WI38 (cell line): ENCODE results near the gene IGFBP2.
A peak's percentile ranks its signal among the peaks of the same experiment; 100 is the strongest.
"Not testable (repeated sequence)": the region's sequence is repeated elsewhere in the genome, so short reads cannot be mapped to it uniquely, and the experiment has no call there.

Experiments used
- H3K4me3 ChIP-seq: 2 replicates; pipeline ENCODE4 v1.5.1; 2011; ENCODE audit warnings: low read depth, mild to moderate bottlenecking, control low read depth, low read length
- CTCF ChIP-seq: IDR thresholded peaks from 2 replicates; pipeline ENCODE4 v1.5.1; 2012; ENCODE audit warnings: low read depth, mild to moderate bottlenecking, control low read depth, low read length

The IGFBP2 gene

GRCh38 chr2:216591480-216591879 lies 41.7 kb upstream of the IGFBP2 start:
- TF ChIP-seq CTCF, result no peak
- H3K4me3 ChIP-seq, result no peak overlapping the region

- H3K4me3 ChIP-seq, result no peak overlapping the region
- no peak for TF ChIP-seq CTCF
Measured at GRCh38 chr2:216594081-216594480, 39.1 kb upstream of the IGFBP2 start.

DNA sequence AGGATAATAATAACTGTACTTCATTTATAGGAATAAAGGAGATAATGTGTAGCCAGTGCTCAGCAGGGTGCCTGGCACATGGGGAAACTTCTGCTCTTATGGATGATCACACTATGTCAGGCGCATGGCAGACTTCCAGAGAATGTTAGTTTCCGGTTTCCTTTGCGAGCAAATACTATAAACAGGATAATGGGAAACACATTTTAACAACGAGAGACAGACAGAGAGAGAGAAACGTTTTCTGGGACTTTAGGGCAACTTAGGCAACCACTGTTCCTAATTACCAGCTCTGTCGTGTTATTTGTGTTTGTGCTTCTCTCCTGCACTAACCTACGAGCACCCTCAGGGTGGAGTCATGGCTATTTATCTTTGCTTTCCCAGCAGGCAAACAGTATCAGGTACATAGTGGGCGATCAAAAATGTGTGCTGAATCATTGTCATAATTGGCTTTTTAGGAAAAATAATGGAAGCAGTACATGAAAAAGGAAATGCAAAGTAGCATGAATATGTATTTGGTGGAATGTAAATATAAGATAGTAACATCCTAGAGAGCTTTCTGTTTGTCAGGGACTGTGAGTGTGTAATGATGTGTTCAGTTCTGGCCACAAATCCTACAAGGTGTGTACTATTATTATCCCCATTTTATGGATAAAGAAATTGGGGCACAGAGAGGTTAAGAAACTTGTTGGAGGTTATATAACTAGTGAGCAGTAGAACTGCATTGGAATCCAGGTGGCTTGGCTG lies 36.8 kb upstream of the IGFBP2 start:
- H3K4me3 ChIP-seq, result peak overlapping the region; percentile 18; the same call in 1 of the 2 replicates
- no peak for TF ChIP-seq CTCF

DNA sequence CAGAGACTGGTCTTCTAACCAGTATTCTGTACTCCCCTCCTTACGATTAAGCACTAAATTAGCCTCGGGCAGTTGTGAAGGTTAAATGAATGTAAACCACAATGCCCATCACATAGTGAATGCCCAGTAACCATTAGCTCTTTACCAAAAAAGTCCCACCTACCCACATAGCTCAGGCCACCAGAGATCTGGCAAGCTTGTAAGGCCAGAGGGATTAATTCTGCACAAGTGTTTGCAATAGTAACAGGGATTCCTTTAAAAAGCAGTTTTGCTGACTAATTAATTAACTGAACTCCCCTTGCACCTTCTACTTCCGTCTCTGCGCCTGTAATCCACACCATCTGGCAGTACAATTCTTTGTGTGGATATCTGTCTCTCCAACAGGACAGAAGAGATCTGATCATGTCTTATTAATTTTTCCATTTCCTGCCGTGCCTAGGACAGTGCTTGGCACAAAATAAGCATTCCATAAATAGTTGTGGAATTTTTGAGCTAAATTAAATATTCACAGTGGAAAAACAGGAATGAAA lies 36.2 kb upstream of the IGFBP2 start:
- no peak overlapping the region for H3K4me3 ChIP-seq
- no peak for TF ChIP-seq CTCF

DNA sequence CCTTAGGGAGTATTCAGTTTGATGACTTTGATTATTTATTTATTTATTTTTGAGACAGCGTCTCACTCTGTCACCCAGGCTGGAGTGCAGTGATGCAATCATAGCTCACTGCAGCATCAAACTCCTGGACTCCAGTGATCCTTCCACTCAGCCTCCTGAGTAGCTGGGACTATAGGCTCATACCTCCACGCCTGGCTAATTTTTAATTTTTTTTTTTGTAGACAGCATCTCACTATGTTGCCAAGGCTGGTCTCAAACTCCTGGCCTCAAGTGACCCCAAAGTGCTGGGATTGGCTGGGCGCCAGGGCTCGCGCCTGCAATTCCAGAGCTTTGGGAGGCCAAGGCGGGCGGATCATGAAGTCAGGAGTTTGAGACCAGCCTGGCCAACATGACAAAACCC lies 35.4 kb upstream of the IGFBP2 start:
- not testable (repeated sequence) for H3K4me3 ChIP-seq

- no peak overlapping the region for H3K4me3 ChIP-seq
- no peak for TF ChIP-seq CTCF
Measured at GRCh38 chr2:216601632-216602409, 31.4 kb upstream of the IGFBP2 start.

- no peak overlapping the region for H3K4me3 ChIP-seq
- TF ChIP-seq CTCF, result no peak
Measured at GRCh38 chr2:216603010-216603883, 30.0 kb upstream of the IGFBP2 start.
